Fibroblast of upper back skin (primary cell): ENCODE results near the gene RAB11FIP5.
"Not testable (repeated sequence)": the region's sequence is repeated elsewhere in the genome, so short reads cannot be mapped to it uniquely, and the experiment has no call there.

Experiments used
- DNase-seq: peaks from one replicate; pipeline ENCODE4 v3.0.0-alpha.2; 2013

The RAB11FIP5 gene

GRCh38 chr2:73112913-73113854 lies at the start of gene RAB11FIP5:
Gene RAB11FIP5, minus strand, starts transcription at chr2:73112948. Its CDS starts 171 bp downstream, at chr2:73112777.
- DNase-seq, result peak; percentile 90

- DNase-seq, result peak; percentile 70
These were observed 43.9 kb upstream of the RAB11FIP5 start for GRCh38 chr2:73156539-73157124.

GRCh38 chr2:73142937-73143336 lies 30.2 kb upstream of the RAB11FIP5 start:
- no peak for DNase-seq

- no peak for DNase-seq
These were observed 29.1 kb upstream of the RAB11FIP5 start for GRCh38 chr2:73141896-73142295.

GRCh38 chr2:73135236-73135635 lies 22.5 kb upstream of the RAB11FIP5 start:
- DNase-seq, result no peak

GRCh38 chr2:73134471-73134870 lies 21.7 kb upstream of the RAB11FIP5 start:
- DNase-seq, result peak; percentile 26

GRCh38 chr2:73133566-73134197 lies 20.9 kb upstream of the RAB11FIP5 start:
- DNase-seq, result no peak

- peak; percentile 69 for DNase-seq
These were observed 19.1 kb upstream of the RAB11FIP5 start for GRCh38 chr2:73131807-73132206.

GRCh38 chr2:73130790-73131189 lies 18.0 kb upstream of the RAB11FIP5 start:
- DNase-seq, result no peak

GRCh38 chr2:73128841-73129535 lies 16.2 kb upstream of the RAB11FIP5 start:
- no peak for DNase-seq

GRCh38 chr2:73122536-73122935 lies 9.8 kb upstream of the RAB11FIP5 start:
- DNase-seq, result no peak

- not testable (repeated sequence) for DNase-seq
These were observed 7.0 kb upstream of the RAB11FIP5 start for GRCh38 chr2:73119611-73120239.

GRCh38 chr2:73117441-73117840 lies 4.7 kb upstream of the RAB11FIP5 start:
- peak; percentile 21 for DNase-seq

GRCh38 chr2:73116182-73116960 lies 3.6 kb upstream of the RAB11FIP5 start:
- DNase-seq, result no peak

- peak; percentile 45 for DNase-seq
These were observed 1.6 kb upstream of the RAB11FIP5 start for GRCh38 chr2:73114273-73114867.

- peak; percentile 24 for DNase-seq
These were observed 479 bp downstream of the RAB11FIP5 start for GRCh38 chr2:73112026-73112912.

- DNase-seq, result no peak
These were observed 1.4 kb downstream of the RAB11FIP5 start for GRCh38 chr2:73111073-73112025.

- DNase-seq, result peak; percentile 62
These were observed 2.3 kb downstream of the RAB11FIP5 start for GRCh38 chr2:73110168-73111072.
